Stimulated activated CD4-positive, alpha-beta T cell treated with anti-CD3 and anti-CD28 coated beads, Interleukin-15, amount 100 ng/mL, for 24 hours (primary cell): ENCODE measurements around the gene HNF1B.

Experiments used
- DNase-seq: peaks from one replicate; pipeline ENCODE4 v3.0.0-alpha.2; 2020

Gene HNF1B

DNA sequence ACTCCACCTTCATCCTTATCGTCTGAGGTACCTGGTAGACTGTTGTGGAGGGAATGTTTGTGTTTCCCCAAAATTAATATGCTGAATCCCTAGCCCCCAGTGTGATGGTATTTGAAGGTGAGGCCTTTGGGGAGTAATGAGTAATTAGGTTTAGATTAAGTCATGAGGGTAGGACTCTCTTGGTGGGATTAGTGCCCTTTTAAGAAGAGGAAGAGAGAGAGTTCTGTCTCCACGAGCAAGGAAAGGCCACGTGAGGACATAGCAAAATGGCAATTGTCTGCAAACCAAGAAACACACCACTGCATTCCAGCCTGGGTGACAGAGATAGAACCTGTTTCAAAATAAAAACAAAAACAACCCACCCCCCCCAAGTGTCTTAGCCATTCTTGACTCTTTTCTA, 80.6 kb downstream of the HNF1B start:
- no peak for DNase-seq

DNA sequence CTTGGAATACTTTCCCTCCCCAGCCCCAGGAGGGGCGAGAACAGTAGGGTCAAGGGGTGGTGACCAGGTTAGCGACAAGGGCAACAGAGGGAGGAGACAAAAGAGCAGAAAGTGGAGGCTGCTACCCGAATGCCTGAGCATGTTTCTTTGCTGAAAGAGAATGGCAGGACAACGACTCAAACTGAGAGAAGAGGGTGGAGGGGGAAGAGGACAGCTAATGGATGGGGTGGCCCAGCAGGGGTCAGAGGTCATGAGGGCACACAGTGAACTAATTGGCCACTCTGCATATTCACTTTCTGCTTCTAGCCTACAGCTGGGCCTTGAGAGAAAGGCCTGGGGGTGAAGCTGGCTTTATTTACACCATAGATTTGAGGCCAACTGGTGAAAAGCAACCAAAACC, 82.5 kb downstream of the HNF1B start:
- DNase-seq: no peak

DNA sequence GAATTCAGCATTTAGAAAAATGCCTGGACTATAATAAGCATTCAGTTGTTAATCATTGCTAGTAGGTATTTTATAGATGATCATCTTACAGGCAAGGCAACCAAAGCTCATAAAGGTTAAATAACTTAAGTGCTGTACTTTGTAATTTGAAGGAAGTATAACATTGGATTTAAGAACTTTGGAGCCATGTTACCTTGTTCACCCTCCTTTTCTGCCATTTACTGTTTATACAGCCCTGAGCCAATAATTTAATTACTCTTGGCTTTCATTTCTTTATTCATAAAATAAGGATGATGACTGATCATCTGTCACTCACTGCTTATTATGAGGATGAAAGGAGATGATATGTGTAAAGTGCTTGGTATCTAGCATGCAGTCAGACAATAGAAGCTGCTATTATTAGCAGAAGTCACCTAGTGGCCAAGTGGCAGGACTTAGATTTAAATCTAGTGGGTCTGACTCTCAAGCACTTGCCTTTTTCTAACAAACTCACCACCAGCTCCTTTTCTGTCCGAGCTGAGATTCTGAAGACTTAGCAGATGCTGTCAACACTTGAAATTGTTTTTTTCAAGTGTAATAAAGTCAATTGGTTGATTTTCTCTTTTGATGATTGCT, 83.4 kb downstream of the HNF1B start:
- no peak for DNase-seq

DNA sequence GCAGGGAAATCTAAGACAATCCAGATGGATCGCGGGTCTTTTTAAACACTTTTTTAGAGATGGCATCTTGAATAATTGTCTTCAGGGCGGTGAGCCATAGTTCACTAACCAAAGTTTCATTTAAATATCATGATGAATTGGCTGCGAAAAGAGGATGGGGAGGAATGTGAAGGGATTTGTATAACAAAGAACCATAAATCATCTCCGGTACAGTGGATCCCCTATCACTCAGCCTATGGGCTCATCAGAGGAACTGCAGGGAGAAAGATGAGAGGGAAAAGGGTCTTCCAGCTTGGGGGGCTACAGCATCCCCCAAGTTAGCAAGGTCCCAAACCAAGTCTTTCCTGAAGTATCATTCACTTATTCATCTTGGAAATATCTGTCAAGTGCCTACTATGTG, 84.9 kb downstream of the HNF1B start:
- DNase-seq: no peak

DNA sequence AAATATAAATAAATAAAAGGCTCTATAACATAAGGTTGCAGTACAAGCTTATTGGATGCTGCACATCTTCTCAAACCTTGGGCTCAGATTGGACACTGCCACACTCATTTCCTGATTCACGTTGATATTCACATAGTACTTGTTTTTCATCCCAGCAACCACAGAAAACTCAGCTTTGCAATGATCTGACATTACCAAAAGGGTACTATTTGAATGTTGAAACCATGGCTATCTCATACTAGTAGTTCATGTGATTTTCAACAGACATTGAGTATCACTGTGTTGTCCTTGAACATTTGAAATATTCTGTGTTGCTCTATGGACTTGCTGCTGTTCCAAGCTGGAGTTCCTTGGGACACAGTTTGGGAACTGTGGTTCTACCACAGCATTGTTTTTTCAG, 87.7 kb downstream of the HNF1B start:
- DNase-seq: no peak

DNA sequence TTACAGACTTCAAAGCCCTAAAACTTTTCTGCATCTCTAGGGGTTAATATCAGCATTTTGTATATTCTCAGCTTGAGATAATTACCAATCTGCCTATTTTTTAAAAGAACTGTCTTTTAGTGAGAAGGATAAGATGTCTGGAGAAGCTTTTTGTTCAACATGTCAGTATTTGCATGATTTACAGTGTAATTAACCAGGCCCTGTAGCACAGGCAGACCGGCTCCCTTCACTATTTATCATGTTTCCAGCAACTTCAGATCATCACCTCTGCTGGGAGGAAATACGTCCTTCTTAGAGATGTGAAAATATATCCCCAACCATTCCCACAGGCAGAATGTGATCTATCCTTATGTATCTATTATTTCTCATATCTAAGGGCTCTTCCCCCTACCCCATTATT, 93.0 kb downstream of the HNF1B start:
- DNase-seq: no peak

DNA sequence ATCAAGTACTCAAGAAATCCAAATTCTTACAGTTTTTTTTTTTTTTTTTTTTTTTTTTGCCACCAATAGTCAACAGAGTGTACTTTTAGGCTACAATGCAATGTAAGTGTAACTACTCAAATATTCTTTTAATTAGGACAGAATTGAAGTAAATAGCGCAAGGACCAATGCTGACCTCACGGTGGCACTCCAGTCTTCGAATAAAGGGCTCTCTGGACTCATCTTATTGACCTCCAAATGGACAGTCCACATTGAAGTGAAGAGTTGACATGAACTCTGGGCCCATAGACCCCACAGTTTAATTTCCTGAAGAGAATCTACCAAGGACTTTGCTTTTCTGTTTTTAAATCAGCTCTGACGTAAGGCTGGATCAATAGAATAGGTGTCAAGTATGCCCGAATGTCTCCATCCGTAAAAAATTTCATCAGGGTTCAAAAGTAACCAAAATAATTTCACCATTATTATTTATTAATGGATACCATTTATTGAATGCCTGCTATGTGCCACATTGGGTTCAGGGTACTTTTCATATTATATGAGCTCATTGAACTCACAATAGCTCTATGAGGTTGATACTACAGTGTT, 94.3 kb downstream of the HNF1B start:
- DNase-seq: no peak

DNA sequence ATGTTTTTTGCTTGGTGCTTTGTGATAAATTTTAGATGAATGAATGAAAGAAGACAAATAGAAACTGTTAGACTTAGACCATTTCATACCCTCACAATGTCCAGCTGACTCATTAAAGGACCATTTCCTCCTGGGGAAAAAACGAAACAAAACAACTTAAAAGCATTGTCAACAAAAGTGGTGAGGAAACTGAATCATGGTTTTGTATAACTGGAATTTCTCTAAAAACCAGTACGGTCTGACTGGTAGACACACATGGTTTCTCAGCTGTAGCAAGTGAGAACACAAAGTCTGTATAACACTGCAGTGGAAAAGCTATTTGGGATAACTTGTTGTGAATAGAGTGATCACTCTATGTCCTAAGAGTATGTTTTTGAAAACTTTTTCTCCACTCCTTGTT, 96.3 kb downstream of the HNF1B start:
- DNase-seq: no peak

DNA sequence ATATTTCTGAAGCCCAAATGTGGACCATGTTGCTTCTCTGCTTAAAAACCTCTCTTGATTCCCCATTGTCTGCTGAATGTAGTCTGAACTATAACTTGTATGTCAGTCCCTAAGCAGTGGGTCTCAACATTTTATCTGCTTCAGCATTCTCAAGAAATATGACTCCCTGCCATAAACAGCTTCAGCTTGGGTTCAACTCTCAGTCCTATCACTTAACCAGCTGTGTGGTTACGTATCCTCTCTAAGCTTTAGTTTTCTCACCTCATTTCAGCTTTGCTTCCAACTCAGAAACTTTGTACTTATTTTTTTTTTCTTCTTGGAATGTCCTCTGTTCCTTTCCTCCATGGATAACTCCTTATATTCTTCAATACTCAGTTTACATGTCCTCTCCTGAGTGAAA, 97.0 kb downstream of the HNF1B start:
- no peak for DNase-seq

DNA sequence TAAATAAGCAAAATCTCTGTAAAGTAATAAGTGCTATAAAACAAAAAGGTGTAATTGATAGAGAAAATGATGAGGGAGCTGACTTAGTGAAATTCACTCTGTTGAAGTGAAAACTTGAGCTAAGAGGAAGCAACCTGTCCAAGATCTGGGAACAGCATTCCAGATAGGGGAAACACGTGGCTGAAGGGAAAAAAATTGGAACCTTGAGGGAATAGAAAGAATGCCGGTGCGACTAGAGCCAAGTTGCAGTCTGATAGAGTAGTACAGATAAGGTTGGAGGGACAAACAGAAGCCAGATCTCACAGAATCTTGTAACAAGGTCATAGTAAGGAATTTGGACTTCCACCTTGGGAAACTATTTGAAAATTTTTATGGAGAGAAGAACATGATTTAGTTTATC, 101.0 kb downstream of the HNF1B start:
- no peak for DNase-seq

DNA sequence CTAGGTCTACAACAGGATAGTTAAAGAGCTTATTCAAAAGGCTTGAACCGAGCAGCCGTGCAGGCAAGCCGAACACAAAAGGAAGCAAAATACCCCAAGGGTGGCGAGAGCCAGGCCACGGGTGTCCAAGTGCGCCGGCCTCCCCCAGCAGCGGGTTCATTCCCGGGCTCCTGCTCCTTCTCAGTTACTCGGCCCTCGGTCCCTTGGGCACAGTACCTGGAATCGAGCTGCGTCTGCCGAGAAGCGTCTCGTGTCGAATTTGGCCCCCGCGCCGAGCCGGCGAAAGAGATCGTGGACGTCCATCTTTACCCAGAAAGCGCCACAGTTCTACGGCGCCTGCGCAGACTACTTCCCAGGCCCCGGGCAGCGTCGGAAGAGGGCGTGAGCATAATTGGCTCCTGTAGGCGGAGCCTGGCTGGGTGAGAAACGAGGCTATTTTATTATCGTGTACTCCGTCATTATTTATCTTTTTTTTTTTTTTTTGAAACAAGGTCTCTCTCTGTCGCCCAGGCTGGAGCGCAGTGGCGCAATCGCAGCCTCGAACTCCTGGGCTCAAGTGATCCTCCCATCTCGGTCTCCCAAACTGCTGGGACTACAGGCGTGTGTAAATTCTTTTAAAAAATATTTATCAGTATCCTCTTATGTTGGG, 101.6 kb downstream of the HNF1B start, which contains the start of gene DDX52:
Gene DDX52, minus strand, starts transcription at position 329 of the 649 bp plus-strand sequence. Its CDS starts 26 bp downstream, at position 303.
- DNase-seq: peak; percentile 91

DNA sequence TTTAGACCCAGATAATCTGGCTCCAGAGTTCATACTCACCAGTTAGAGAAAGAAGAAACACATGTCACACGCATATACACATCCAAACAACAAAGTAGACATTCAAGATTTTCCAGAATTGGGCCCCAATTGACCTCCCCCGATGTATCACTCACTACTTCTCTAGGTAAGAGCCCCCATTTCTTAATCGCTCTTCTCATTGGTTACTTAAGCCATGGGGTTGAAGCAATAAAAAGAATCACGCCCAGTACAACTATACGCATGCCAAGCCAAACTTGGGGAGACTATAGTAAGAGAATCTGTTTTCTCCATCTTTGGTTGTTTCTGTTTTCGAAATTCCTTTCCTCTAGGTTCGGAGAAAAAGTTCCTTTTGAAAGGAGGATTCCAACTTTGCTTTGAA, 102.2 kb downstream of the HNF1B start:
- no peak for DNase-seq

DNA sequence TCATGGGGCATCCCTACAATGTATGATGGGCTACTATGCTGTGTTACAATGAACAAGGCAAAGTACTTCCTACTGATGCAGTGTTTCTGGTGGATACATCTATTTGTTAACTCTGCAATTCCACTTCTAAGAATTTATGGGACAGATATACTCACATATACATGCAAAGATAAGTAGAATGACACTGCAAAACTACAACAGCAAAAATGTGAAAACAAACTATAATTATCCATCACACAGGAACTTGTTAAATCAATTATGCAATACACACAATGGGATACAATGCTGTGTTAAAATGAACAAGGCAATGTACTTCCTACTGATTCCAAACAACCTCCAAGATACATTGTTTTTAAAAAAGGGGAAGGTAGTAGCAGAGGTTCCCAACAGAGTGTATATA, 104.8 kb downstream of the HNF1B start:
- no peak for DNase-seq

DNA sequence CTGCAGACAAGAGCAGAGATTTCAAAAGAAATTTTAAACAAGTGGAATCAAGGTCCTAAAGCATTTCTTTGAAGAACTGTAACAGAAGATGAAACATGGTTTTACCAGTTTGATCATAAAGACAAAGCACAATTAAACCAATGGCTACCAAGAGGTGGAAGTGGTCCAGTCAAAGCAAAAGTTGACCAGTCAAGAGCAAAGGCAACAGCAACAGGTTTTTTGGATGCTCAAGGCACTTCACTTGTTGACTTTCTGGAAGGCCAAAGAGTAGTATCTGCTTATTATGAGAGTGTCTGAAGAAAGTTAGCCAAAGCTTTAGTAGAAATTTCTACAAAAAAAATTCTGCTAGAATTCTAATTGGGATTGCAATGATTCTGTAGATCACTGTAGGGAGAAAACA, 106.9 kb downstream of the HNF1B start:
- no peak for DNase-seq
